ENCODE results near the gene ADAMTS16.

The ADAMTS16 gene

DNA sequence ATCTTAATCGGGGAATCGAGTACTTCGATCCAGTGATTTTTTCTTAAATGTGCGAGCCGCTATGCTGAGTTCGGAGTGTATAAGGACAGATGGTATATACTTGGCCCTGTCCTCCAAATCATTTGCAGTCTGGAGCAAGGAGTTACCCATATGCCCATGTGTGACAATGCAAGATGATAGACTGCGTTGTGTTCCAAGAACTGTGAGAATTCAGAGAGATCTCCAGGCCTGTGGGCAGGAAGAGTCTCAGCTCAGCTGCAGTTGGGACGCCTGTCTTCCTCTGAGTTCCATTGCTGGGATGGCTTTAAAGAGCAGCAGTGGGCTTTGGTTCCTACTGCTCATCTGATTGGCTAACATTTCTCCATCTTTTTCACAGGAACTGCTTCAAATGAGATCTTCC lies 106.6 kb downstream of the ADAMTS16 start:
- no peak for DNase-seq

DNA sequence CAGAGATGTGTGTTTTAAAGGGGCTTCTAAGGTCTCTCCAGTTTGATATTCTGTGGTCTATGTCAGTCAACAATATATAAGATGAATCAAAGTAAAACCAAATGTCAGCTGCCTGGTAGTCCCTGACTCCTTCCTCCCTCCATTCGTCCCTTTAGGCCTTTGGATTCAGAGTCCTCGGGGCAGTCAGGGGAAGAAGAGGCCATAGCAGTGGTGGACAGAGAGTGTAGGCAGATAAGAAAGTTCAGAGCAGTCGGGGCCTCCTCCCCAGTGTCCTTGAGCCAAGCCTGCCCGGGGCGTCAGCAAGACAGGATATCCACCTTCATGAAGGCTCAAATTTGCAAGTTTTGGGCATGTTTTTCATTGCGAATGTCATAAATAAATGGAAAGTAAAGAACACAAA lies 110.6 kb downstream of the ADAMTS16 start:
- DNase-seq, result no peak

DNA sequence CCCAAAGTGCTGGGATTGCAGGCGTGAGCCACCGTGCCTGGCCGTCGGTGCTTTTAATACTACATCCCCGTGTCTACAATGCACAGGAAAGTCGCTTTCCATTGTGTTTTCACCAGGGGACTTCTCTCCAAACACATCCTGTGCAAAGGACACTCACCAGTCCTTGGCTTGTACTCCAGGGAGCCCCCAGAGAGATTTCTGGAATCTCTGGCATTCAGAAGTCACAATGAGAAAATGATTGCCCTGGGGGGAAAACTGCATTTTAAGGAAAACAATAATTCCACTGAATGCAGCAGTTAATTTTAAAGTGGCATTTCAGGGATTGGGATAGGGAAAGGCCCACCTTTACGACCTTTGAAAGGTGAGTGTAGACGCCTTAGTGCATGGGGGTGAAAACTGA lies 112.0 kb downstream of the ADAMTS16 start:
- DNase-seq, result no peak

DNA sequence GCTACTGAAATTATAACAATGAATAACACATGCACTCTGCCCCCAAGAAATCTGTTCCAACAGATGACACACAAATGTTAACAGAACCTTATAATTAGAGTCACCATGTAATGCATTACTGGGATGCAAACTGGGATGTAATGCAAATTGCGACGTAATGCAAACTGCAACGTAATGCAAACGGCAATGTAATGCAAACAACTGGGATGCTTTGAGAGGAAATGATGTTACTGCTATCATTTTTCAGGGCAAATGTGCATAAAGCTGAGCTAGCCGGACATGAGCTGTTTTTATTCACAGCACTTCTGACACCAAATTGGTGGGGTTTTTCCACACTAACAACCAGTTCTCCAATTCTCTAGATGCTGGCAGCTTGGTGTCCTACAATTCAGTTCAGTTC lies 117.2 kb downstream of the ADAMTS16 start:
- no peak for DNase-seq

DNA sequence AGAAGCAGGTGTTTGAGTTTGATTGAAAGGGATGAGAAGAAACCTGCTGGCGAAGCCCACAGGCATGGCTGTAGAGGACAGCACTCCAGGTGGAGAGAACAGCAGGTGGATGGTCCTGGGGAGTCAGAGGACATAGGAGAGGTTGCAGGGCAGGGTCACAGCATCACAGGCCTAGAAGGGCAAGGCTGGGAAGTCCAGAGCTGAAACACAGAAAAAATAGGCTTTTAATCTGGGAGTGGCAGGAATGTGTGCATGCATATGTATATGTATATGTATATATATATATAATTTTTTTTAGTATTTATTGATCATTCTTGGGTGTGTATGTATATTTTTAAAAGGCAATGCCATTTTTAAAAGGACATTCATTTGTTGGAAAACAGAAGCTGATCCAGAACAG lies 118.4 kb downstream of the ADAMTS16 start:
- DNase-seq, result no peak

DNA sequence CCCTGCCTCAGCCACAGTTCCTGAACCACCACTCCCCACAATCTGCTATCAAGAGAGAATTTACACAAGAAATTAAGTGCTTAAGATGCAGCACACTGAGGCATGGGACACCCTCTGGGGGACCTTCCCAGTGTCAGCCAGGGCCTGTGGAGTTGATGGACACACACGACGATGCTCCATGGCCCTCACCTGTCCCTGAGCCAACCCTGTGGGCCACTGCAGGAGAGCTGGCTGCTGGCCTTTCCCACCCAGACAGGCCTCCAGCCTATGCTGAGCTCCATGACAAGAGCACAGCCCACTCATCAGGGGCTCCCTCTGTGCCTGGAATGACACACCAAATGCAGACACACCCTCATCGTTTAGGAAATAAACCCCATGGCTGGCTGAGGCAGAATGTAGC lies 124.6 kb downstream of the ADAMTS16 start:
- DNase-seq, result no peak

DNA sequence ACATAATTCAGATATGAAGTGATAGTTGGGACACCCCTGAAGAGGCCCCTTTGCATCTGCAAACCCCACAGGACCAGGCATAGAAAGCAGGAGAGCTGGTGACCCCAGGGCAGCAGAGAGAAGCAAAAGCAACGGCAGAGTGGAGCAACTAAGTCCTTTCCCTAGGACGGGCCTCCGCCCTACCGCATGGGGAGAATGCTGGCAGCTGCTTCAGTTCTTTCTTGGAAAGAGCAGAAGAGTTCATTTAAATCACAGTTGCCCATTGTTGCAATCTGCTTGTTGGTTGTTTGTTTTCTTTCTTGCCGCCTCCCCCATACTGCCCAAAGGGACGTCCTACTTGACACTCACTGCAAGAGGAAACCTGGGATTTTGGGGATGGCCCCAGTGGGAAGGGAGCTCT lies 126.2 kb downstream of the ADAMTS16 start:
- DNase-seq, result no peak

DNA sequence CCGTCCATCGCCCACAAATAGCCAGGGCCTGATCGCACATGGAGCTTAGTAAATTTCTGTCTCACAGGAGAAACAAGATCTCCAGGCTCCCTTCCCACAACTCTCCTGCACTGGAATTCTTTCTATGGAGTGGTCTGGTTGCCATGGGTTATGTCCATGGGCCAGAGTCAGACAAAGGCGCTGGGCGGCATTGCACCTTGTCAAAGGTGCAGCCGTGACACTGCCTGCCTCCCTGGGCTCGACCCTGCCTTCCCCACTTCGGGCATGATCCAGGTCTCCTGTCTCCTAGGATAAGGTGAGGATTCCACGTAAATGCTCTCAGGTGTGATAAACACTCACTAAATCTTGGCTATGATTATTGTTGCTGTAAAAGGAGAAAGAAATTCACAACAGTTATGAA lies 130.0 kb downstream of the ADAMTS16 start:
- DNase-seq, result no peak

DNA sequence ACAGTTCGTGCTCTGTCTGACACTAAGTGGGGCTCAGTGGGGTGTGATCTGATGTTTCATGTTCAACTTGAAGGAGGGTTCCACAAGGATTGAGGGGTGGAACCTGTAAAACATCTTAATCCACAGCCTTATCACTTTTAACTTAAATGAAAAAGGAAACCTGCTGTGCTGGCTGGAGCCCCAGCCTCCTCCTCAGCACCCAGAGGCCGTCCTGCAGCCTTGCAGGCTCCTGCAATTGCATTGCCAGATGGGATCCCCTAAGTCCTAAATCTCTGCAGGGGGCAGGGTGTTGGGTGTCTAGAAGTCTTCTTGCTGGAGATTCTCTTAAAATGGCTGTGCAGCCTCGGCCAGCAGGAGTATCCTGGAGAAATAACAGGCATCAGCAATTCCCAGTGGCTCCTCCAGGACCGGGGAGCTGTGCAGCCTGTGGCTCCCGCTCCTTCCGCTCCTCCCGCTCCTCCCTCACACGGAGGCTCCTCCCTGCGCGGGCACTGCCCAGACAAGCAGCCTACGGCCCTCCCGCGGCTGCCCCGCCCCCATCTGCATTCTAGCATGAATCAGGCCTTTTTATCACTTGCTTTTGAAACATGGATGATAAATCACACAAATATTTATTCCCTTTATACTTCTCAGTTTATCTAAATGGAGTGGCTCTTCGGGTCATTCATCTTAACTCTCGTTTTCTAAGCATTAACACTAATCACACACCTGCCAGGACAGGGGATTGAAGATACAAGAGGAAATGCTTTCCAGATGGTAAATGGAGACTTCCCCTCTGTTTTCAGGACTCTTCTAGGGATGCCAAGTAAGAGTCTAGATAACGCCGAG lies 131.0 kb downstream of the ADAMTS16 start:
- no peak for DNase-seq

DNA sequence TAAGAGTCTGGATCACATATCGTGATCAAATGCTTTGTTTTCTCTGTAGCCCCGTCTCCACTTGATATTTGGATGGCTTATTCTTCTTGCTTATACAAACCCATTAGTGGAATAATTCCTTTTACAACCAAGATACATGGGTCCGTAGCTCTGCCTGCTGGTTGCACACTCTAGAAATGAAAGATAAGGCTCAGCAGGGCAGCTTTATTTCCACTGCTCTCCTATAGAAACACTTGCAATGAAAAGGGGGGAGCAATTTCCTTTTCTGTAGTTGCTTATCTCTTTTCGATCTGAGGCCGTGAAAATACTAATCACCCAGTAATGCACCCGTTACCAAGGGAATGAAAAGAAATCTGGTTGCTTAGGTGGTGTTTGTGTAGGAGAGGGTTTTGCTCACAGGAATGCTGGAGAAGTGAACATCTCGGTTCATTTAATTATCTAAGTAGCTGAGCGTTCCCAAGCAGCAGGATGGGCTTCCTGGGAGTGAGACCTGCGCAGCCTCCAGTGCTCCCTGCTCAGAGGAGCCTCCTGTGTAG lies 131.7 kb downstream of the ADAMTS16 start:
- no peak for DNase-seq

DNA sequence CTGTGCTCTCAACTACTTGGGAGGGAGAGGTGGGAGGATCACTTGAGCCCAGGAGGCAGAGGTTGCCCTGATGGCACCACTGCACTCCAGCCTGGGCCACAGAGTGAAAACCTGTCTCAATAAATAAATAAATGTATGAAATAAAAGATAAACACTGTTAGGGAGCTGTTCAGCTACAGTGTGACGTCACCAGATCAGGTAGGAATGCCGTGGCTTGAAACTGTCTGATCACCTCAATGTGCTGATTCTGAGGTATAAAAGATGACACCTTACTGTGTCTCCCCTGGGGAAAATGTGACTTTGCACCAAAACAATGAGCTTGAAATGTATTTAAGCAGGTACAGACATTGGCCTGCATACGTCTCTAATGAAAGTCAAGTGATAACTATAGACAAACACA lies 133.3 kb downstream of the ADAMTS16 start:
- DNase-seq, result no peak

DNA sequence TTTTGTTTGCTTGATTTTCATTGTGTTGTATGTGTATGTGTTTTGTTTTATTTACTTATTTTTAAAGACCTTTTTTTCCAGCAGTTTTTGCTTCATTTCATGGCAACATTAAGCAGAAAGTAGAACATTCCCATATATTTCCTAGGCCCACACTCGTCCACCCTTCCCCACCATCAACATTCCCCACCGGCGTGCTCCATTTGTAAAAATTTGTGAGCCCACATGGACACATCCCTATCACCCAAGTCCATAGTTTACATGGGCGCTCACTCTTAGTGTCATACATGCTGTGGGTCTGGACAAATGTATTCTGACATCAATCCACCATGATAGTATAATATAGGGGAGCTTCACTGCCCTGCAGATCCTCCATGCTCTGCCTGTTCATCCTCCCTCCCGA lies 133.8 kb downstream of the ADAMTS16 start:
- DNase-seq, result no peak

DNA sequence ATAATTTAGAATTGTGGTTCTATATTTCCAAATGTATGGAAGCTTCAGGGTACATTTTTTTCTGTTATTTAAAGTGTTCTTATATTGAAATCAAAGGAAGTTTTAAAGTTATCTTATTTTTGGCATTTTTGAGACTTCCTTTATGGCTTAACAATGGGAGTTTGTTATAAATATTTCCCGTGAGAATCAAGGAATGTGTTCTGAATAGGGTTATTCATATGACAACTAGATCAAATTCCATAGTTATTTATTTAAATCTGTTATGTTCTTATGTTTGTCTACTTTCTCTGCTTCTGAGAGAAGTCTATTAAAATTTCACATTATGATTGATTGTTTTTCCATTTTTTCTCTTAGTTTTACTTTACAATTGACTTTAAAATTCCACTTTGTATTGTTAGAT lies 135.1 kb downstream of the ADAMTS16 start:
- DNase-seq, result no peak

DNA sequence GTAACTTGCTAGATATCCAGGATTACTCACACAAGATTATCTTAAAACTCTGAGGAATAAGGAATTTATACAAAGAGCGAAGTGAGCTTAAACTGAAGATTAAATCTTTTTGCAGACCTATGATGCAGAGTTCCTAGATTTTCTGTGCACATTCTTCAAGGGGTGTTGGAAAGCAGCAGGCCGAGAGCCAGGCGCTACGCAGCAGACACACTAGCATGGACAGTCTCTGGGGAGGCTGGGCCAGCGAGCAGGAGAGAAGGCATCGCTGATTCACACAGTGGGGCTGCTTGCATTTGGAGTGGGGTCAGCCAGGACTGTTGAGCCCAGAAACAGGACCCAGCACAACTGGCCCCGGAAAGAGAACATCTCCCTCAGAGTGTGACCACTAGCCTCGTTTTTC lies 136.3 kb downstream of the ADAMTS16 start:
- DNase-seq, result no peak

DNA sequence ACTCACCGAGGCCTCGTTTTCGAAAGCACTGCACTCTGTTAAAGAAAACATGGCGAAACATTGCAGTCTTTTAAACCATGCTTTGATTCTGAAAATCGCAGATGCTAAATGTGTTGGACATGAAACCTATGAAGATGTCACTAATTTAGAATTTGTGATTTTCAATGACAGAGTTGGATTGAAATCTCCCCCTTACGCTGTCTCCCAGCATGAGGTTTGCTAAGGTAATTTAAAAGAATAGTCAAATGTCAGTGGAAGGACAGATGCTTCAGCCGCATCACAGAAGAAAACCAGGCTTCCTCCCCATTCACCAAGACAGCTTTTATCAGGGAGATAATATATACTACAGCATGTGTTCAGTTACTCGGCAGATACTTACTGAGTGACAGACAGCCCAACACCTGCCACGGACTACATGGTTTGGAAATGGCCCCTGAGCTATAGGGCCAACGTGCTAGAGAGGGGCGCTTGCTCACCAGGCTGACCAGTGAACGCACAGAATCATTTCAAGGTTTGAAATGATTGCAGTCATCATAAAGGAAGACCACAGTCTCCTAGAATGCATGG lies 136.9 kb downstream of the ADAMTS16 start:
- DNase-seq, result no peak

DNA sequence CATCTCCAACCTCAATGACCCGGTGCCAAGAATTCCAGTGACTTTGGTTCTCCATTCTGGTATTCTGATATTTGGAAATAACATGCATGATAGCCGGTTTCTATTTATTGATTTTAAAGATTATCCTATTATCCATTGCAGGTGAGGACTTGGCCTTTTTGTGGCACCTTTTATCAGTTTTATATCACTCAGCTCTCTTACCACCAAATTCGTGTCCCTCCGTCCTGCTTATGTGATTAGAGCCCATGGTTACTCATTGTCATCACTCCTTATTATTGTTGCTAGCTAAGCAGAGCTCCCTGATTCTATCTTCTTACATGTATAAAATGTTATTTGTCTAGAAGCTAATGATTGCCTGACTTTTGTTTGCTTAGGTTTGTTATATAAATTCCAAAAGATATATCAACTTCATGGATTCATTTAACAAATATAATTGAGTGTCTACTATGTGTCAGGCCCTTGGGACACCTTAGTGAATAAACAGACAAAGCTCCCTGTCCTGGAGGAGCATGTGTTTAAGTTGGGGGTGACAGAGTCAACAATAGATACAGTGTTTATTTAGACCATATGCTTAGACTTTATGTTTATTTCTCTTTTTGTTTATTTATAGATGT lies 138.2 kb downstream of the ADAMTS16 start:
- DNase-seq, result no peak

DNA sequence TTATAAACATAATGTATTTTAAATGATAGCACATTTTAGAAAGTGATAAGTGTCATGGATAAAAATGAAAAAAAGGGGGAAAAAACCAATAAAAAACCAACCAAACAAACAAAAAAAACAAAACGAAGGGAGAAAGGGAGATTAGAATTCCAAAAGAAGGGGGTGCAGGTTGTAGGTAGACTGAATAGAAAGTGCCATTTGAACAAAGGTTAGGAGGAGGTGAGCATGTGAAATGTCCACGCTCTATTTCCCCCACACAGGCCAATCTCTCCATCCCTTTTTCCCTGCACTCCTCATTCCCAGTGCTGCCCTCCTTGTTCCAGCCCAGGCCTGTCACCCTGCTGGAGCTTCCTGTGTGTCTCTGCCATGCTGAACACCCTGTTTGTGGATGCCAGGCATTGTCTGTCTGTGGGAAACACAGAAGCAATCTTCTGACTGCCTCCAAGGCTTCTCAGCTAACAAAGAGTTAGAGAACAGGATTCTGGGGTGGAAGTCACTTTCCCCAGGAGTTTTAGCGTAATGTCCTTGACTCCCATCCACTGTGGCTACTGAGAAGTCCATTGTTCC lies 138.8 kb downstream of the ADAMTS16 start:
- no peak for DNase-seq

DNA sequence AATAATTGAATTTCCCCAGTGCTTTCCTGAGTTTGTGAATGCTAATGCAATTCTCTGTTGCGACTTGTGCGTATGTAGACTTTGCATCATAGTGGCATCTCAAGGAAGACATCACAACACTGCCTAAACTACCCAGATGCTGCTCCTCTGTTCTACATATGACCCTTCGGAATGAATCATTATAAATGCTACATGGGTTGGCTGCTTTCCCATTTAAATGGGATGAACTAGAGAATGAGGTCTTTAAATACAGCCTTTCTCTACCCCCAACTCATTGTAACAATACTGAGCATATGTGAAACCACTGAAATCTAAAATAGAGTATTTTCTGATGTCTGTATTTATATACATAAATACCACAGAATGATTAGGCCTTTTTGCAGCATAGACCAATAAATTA lies 145.8 kb downstream of the ADAMTS16 start:
- no peak for DNase-seq

DNA sequence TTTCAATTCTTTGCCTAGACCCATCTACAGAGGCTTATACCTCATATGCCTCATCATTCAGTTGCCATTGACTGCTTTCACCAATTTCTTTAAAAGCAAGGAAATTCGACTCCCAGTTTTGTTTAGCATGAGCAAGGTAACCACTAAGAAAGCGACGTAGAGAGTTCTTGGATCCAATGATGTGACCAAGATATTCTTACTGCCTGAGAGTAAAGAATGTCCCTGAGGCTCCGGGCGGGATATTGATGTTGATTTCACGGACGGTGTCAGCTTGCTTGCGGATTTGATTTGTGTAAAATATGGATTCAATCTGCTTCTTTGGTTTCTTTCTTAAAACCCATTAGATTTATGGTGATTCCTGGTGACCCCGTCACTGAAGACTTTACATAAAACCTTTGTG lies 147.3 kb downstream of the ADAMTS16 start:
- DNase-seq, result no peak

DNA sequence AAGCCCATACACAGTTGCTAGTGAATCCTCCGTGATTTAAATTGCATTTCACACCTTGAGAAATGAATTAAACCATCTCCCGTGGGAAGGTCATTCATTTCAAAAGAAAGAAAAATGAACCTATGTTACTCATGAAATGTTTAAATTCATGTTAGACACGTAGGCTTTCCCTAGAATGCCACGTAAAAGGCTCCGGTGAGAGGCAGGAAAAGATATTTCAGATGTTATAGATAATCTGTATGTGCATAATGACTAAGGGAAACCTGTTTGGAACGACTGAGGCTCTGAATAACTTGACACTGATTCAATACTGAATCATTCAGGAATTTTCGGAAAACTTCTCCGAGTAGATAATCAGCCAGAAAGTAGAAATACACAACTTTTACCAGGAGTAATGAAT lies 148.1 kb downstream of the ADAMTS16 start:
- no peak for DNase-seq

DNA sequence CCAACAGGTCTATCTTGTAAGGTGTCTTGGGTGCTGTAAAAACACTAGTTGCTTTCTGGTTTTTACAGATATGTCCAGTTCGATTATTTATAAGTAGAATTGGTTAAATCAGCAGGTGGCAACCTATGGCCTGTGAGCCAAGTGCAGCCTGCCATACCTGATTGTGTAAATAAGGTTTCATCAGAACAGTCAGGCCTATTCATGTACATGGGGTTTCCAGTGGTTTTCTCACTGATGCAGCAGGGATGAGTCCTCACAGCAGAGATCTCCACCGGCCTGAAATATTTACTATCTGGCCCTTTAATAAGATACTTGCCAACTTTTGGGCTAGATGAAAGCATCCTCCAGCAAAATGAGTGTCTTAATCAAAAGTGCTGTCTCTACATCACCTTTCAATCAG lies 149.4 kb downstream of the ADAMTS16 start:
- no peak for DNase-seq

DNA sequence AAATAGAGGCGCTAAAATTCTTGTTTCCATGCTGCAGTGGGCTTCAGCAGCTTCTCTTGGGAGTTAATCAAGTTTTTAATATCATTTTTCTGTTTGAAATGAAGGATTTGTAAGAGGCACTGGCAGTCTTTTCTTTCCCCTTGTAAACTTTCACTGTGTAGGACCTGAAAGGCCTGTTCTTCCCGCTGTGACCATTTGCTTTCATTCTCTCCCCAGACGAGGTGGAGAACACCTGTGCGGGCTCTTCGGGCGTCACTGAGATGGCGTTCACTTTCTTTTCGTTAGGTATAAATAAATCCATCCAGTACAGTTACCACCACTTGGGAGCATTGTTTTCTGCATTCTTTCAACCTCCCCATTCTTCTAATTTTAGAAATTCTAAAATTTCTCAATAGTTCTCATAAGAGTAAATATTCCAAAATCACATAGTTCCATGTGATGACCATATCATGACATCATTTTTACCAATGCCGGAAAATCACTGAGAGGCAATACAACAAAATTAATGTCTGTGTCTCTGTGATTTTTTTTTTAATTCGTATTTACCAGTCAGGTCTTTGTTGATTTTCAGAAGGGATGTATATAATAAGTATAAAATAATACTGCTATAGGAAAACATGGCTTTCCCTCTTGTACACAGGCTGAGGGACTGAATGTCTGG lies 150.7 kb downstream of the ADAMTS16 start:
- no peak for DNase-seq

DNA sequence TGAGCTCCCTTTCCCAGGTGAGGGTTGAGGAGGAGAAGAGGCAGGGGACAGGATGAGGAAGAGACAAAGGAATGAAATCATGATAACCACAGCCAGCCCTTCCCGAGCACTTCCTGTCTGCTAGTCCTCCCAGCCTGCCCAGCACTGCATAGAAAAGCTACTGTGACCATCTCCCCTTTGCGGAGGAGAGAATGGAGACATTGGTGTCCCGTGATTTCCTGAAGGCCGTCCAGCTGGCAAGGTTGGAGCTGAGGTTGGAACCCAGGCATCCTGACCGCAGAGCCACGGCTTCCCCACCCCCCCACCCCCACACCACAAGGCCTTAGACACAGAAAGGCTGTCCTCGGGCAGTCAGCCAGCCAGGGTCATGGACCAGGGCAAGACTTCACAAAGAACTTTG lies 151.2 kb downstream of the ADAMTS16 start:
- DNase-seq, result no peak

Data from effector CD8-positive, alpha-beta T cell (primary cell).